ENCODE data around the gene ETV1. TPM values are rescaled to one million over a fixed set of nuclear protein-coding genes. Genes with fewer than 3 reads are reported as not detected.

The ETV1 gene
- polyA plus RNA-seq, 12 donors = 10.4 to 32.8 (median 18.3) TPM; not detected in 1

GRCh38 chr7:13988065-13988464 is 1.4 kb downstream of the ETV1 start:
- no peak for DNase-seq

- no peak for DNase-seq
These were observed 2.1 kb downstream of the ETV1 start for GRCh38 chr7:13987395-13987794.

- no peak for DNase-seq
These were observed 3.3 kb downstream of the ETV1 start for GRCh38 chr7:13986208-13986607.

- no peak for DNase-seq
These were observed 4.4 kb downstream of the ETV1 start for GRCh38 chr7:13984831-13985685.

GRCh38 chr7:13984061-13984460 is 5.4 kb downstream of the ETV1 start:
- no peak for DNase-seq

- no peak for DNase-seq
These were observed 6.4 kb downstream of the ETV1 start for GRCh38 chr7:13982940-13983677.

- DNase-seq = peak; percentile 90
These were observed 8.4 kb downstream of the ETV1 start for GRCh38 chr7:13981070-13981469.

- no peak for DNase-seq
These were observed 9.0 kb downstream of the ETV1 start for GRCh38 chr7:13980474-13980873.

- DNase-seq = peak; percentile 75
These were observed 9.6 kb downstream of the ETV1 start for GRCh38 chr7:13979671-13980435.

GRCh38 chr7:13976594-13976993 is 12.9 kb downstream of the ETV1 start:
- DNase-seq = no peak

- no peak for DNase-seq
These were observed 24.4 kb downstream of the ETV1 start for GRCh38 chr7:13965077-13965476.

- no peak for DNase-seq
These were observed 25.5 kb downstream of the ETV1 start for GRCh38 chr7:13963925-13964324.

- DNase-seq = no peak
These were observed 34.0 kb downstream of the ETV1 start for GRCh38 chr7:13955494-13955893.

GRCh38 chr7:13953368-13953767 is 36.1 kb downstream of the ETV1 start:
- no peak for DNase-seq

GRCh38 chr7:13952921-13953320 is 36.5 kb downstream of the ETV1 start:
- no peak for DNase-seq

- DNase-seq = no peak
These were observed 39.5 kb downstream of the ETV1 start for GRCh38 chr7:13949939-13950338.

GRCh38 chr7:13949445-13949844 is 40.0 kb downstream of the ETV1 start:
- no peak for DNase-seq

GRCh38 chr7:13948019-13948801 is 41.3 kb downstream of the ETV1 start:
- DNase-seq = no peak

GRCh38 chr7:13947535-13947934 is 41.9 kb downstream of the ETV1 start:
- no peak for DNase-seq

- DNase-seq = no peak
These were observed 43.3 kb downstream of the ETV1 start for GRCh38 chr7:13946181-13946580.

- DNase-seq = no peak
These were observed 43.8 kb downstream of the ETV1 start for GRCh38 chr7:13945670-13946069.

GRCh38 chr7:13933536-13933935 is 55.9 kb downstream of the ETV1 start:
- DNase-seq = no peak

Measured in muscle of arm (tissue), 12 donors.